GM19455 (cell line): ENCODE measurements around the gene FRMD1.
"Not testable (repeated sequence)": the region's sequence is repeated elsewhere in the genome, so short reads cannot be mapped to it uniquely, and the experiment has no call there.

ENCODE experiments used
- ATAC-seq: cut with Tn5 transposase; IDR thresholded peaks from one replicate; pipeline ENCODE4 v1.9.1; 2021; ENCODE audit not compliant: unreplicated experiment

FRMD1 gene

DNA sequence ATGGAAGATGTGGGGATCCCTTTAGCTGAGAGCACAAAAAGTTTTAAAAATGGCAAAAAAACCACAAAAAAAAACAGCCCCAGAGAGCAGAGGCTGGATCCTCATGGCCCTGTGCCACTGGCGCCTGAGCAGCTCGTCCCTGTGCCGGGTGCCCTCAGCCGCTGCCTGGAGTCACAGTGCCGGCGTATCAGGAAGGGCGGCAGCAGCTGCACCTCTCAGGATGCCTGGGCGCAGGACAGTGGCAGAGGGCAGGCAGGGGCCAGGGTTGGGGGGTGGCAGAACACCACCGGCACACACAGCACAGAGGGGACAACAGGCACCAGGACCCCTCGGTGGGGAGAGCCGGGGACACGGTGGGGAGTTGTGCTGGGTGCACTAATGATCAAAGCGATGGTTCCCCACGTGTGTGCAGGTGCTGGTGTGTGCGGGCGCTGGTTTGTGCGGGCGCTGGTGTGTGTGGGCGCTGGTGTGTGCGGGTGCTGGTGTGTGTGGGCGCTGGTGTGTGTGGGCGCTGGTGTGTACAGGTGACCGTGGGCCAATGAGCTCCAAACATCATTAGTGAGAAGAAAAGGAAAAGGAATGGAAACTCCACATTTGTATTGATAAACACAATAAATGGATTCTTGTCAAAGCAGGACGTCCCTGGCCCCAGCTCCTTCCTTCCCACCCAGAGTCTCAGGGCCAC, 1.5 kb upstream of the FRMD1 start:
- no peak for ATAC-seq

DNA sequence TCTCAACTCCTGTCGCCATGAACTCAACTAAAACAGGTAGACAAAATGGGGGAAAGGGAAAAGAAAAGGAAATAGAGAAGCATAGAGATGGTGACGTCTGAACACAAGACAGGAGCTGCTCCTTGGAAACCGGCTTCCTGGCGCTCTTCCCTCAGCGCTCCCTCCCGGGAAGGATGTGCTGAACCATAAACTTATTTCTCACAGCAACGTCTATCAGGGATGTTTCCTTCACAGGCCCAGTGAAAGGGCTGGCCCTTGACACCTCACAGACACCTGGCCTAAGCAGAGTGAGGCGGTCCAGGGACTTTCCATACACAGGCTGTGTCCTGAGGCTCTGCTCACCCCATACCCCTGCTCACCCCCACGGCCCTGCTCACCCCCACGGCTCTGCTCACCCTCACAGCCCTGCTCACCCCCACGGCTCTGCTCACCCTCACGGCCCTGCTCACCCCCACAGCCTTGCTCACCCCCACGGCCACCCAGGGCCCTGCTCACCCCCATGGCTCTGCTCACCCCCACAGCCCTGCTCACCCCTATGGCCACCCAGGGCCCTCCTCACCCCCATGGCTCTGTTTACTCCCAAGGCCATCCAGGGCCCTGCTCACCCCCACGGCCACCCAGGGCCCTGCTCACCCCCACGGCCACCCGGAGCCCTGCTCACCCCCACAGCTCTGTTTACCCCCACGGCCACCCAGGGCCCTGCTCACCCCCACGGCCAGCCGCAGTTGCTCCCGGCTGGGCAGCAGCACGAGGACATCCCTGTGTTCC, 653 bp downstream of the FRMD1 start:
- no peak for ATAC-seq

GRCh38 chr6:168077401-168077800, 1.6 kb downstream of the FRMD1 start:
- not testable (repeated sequence) for ATAC-seq

GRCh38 chr6:168075787-168076202, 3.2 kb downstream of the FRMD1 start:
- ATAC-seq = no peak

DNA sequence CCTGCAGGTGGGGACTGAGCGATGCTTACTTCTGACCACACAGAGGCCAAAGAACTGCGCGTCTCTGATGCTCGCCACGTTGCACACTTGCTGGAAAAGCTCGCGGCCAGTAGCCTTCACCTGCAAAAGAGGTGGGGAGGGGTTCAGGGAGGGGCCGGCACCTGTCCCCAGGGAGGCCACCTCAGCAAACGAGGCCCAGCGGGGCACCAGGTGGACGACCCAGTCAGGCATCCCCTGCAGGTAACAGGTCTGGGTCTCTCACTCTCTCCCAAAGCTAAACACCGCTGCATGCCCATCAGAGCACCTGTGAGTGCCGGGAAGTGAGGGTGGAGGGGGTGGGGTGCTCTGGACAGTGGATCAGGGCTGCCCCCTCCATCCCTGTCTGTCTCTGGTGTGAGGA, 3.8 kb downstream of the FRMD1 start:
- ATAC-seq = no peak

- ATAC-seq = no peak
These were observed 4.9 kb downstream of the FRMD1 start for GRCh38 chr6:168073937-168074730.

GRCh38 chr6:168072730-168073129, 6.3 kb downstream of the FRMD1 start:
- ATAC-seq = no peak

- ATAC-seq = no peak
These were observed 6.8 kb downstream of the FRMD1 start for GRCh38 chr6:168072261-168072660.

- ATAC-seq = no peak
These were observed 7.4 kb downstream of the FRMD1 start for GRCh38 chr6:168071620-168072019.

DNA sequence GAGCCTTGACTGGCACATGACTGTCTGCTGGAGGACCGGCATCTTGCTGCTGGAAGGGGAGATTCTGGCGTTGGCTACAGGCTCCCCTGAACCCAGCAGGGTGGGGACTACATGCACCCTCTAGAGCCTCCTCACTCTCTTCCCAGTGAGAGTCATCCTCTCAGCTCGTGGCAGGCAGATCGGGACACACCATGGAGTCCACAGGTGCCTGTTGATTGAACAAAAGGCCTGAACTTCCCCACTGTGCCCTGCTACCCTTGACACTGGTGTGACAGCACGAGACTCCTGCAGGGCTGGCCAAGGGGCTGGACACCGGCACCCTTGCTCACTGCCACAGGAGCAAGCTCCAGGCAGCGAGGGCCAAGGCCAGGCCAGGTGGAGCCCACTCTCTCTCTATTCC, 8.2 kb downstream of the FRMD1 start:
- no peak for ATAC-seq

- no peak for ATAC-seq
These were observed 11.8 kb downstream of the FRMD1 start for GRCh38 chr6:168067081-168067759.

- ATAC-seq = no peak
These were observed 14.7 kb downstream of the FRMD1 start for GRCh38 chr6:168064226-168064807.

DNA sequence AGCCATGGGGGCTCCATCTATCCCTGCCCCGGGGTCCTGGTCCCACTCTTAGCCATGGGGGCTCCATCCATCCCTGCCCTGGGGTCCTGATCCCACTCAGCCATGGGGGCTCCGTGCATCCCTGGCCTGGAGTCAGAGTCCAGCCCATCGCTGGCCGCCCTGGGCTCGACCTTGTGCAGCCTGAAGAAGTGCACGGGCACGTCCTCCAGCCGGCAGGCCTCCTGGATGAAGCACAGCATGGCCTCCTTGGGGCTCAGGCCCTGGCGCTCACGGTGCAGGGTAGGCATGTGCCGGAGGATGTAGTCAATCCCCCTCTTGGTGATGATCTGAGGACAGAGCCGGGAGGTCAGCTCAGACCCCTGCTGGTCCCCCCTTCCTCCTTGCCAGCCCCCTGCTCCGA, 15.6 kb downstream of the FRMD1 start:
- ATAC-seq = no peak

DNA sequence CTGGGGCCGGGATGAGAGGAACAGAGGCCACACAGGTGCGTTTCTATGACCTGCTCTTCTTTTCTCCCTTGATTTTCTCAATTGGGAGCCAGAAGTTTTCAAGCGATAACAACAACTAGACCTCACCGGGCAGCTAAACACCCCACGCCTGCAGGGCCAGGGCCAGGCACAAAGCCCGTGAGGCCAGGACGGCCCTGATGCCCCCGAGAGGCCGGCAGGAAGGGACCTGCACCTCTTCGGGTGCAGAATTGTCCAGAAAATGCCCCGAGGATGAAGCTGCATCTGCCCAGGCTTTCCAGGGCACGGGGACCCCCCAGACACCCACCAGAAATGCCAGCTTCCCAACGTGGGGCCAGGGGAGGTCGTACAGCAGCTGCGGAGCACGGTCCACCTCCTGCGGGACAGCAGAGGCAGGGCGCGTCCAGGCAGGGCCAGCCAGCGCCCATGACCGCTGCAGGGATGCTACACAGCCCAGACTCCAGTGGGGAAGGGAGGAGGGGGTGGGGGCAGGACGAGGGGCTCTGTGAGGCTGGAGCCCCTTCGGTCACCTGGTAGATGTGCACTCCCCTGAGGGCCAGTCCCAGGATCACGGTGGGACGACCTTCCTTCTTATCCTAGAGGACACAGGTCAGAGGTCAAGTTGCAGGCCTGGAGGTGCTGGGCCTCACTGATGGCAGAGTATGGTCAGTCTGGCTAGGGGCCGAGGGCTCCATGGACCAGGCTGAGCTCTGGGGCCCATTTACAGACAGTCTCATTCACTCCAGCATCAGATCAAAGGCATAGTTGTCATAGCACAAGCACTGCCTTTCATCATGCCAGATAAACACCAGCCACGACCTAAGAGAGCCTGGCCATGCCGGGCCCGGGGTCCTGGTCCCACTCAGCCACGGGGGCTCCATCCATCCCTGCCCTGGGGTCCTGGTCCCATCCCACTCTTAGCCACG, 16.4 kb downstream of the FRMD1 start:
- ATAC-seq = no peak

GRCh38 chr6:168061269-168062210, 17.5 kb downstream of the FRMD1 start:
- ATAC-seq = no peak

GRCh38 chr6:168060521-168060931, 18.5 kb downstream of the FRMD1 start:
- no peak for ATAC-seq

DNA sequence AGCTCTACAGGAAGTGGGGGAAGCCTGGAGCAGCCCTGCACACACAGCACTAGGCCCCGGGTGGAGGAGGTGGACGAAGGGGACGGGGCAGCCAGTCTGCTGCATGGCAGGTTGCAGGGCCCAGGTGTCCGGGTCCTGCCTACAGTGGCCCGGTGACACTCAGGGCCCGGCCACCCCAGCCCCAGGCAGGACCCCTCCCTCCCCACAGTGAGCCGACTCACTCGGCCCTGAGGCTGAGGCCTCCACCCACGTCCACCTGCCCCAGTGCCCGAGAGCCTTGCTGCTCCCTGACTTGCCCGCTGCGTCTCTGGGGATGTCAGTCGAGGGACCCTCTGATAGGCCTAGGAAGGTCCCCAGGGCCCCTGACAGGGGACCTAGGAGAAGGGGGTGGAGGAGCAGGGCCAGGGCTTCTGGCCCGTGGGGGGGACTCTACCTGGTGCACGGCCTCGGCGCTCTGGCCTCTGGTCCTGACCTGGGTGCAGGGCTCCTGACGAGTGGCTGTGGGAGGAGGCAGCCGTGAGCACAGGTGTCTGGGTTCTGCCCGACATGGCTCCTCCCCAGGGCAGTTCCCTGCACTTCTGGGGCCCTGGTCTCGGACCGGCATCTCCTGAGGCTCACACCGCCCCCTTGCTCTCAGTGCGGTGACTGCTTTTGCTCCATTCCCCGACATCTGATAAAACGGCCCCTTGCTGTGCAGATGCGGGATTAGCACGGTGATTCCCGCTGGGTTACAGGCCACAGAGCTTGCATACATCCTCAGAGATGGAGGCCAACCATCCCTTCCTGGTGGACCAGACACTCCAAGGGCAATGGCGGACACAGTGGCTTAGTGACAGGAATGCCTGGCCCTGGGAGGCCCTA, 20.1 kb downstream of the FRMD1 start:
- ATAC-seq = no peak

DNA sequence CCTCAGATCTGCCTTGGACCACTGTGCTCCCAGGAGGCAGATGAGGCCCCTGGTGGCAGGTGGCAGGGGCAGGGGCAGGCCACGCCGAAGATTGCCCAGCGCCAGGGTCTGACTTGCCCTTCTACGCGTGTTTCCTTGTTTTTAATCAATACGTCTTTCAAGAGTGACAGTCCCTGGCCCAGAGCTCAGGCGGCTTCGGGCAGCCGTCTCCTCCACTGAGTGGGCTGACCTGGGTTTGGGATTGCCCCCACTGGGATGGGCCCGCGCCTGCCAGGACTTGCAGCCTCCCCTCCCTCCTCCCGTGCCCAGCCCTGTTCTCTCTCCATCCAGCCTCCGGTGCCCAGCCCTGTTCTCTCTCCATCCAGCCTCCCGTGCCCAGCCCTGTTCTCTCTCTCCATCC, 21.2 kb downstream of the FRMD1 start:
- no peak for ATAC-seq
